ENCODE measurements around the gene INSM1. TPM values are rescaled to one million over a fixed set of nuclear protein-coding genes. Genes with fewer than 3 reads are reported as not detected.

Gene INSM1
- total RNA-seq, 1 experiment from 2014 or later: not detected

- CTCF ChIA-PET: no interaction called here
- POLR2A ChIA-PET (ENCODE audit: unreplicated experiment): no interaction called here
- intact Hi-C loops (cut with micrococcal nuclease; ENCODE audit: unreplicated experiment): no loop called here
These were observed 27.5 kb upstream of the INSM1 start for GRCh38 chr20:20340443-20340842.

GRCh38 chr20:20341371-20341770 lies 26.5 kb upstream of the INSM1 start:
- BruUV-seq (replicated peaks): no TSS peak

More at GRCh38 chr20:20340443-20340842, 27.5 kb upstream of the INSM1 start:
- no peaks in the 10 kb centered on the region for H3K79me2 ChIP-seq (ENCODE audit: low read depth)
- no peaks in the 10 kb centered on the region for H3K36me3 ChIP-seq (ENCODE audit: low read depth)
- no peak overlapping the region for H3K4me2 ChIP-seq
- H3K27me3 ChIP-seq (ENCODE audit: insufficient read depth, low read depth): peaks cover 64% of the 10 kb centered on the region
- H4K20me1 ChIP-seq (ENCODE audit: insufficient read depth): no peaks in the 10 kb centered on the region
- H3K4me3 ChIP-seq: no peak overlapping the region
- no peaks in the 10 kb centered on the region for H3F3A ChIP-seq (ENCODE audit: insufficient read depth, low read depth)
- DNase-seq: no peak
- TF ChIP-seq EZH2 (IDR thresholded peaks at IDR 0.05; ENCODE audit: low read depth) (no peak), CTCF (conservative IDR thresholded peaks at IDR 0.05) (no peak)
- H3K27ac ChIP-seq: no peak overlapping the region
- no peak overlapping the region for H2AFZ ChIP-seq
- BruUV-seq (replicated peaks): no TSS peak
- no peaks in the 10 kb centered on the region for H3K9me3 ChIP-seq (ENCODE audit: insufficient read depth, low read depth)
- H3K9me2 ChIP-seq (ENCODE audit: insufficient read depth): no peaks in the 10 kb centered on the region
- H3K4me1 ChIP-seq (replicated peaks; ENCODE audit: insufficient read depth): no peaks in the 10 kb centered on the region

GRCh38 chr20:20342066-20342465 lies 25.8 kb upstream of the INSM1 start:
- Histone ChIP-seq H3K27ac (no peak overlapping the region), H3K9me3 (ENCODE audit: insufficient read depth, low read depth) (no peaks in the 10 kb centered on the region), H3K4me1 (replicated peaks; ENCODE audit: insufficient read depth) (no peaks in the 10 kb centered on the region), H3K4me2 (no peak overlapping the region), H2AFZ (no peak overlapping the region), H3F3A (ENCODE audit: insufficient read depth, low read depth) (no peaks in the 10 kb centered on the region), H4K20me1 (ENCODE audit: insufficient read depth) (no peaks in the 10 kb centered on the region), H3K9me2 (ENCODE audit: insufficient read depth) (no peaks in the 10 kb centered on the region), H3K79me2 (ENCODE audit: low read depth) (no peaks in the 10 kb centered on the region), H3K27me3 (ENCODE audit: insufficient read depth, low read depth) (peaks cover 55% of the 10 kb centered on the region), H3K4me3 (no peak overlapping the region), H3K36me3 (ENCODE audit: low read depth) (no peaks in the 10 kb centered on the region)
- no TSS peak for BruUV-seq (replicated peaks)
- CTCF ChIA-PET: no interaction called here
- TF ChIP-seq CTCF (conservative IDR thresholded peaks at IDR 0.05) (no peak), EZH2 (IDR thresholded peaks at IDR 0.05; ENCODE audit: low read depth) (no peak)
- intact Hi-C loops (cut with micrococcal nuclease; ENCODE audit: unreplicated experiment): no loop called here
- POLR2A ChIA-PET (ENCODE audit: unreplicated experiment): no interaction called here
- no peak for DNase-seq

More at GRCh38 chr20:20341371-20341770, 26.5 kb upstream of the INSM1 start:
- Histone ChIP-seq H2AFZ (no peak overlapping the region), H3F3A (ENCODE audit: insufficient read depth, low read depth) (no peaks in the 10 kb centered on the region), H3K4me2 (no peak overlapping the region), H3K4me3 (no peak overlapping the region), H3K27ac (no peak overlapping the region), H3K9me2 (ENCODE audit: insufficient read depth) (no peaks in the 10 kb centered on the region), H3K9me3 (ENCODE audit: insufficient read depth, low read depth) (no peaks in the 10 kb centered on the region), H3K36me3 (ENCODE audit: low read depth) (no peaks in the 10 kb centered on the region), H3K79me2 (ENCODE audit: low read depth) (no peaks in the 10 kb centered on the region), H3K27me3 (ENCODE audit: insufficient read depth, low read depth) (peaks cover 55% of the 10 kb centered on the region), H4K20me1 (ENCODE audit: insufficient read depth) (no peaks in the 10 kb centered on the region), H3K4me1 (replicated peaks; ENCODE audit: insufficient read depth) (no peaks in the 10 kb centered on the region)
- ChIA-PET CTCF (no interaction called here), POLR2A (ENCODE audit: unreplicated experiment) (no interaction called here)
- intact Hi-C loops (cut with micrococcal nuclease; ENCODE audit: unreplicated experiment): no loop called here
- TF ChIP-seq EZH2 (IDR thresholded peaks at IDR 0.05; ENCODE audit: low read depth) (no peak), CTCF (conservative IDR thresholded peaks at IDR 0.05) (no peak)
- no peak for DNase-seq
